Measurements from ENCODE around the gene MT1B. TPM values are rescaled to one million over a fixed set of nuclear protein-coding genes. Genes with fewer than 3 reads are reported as not detected.

Gene MT1B
- total RNA-seq: not detected

DNA sequence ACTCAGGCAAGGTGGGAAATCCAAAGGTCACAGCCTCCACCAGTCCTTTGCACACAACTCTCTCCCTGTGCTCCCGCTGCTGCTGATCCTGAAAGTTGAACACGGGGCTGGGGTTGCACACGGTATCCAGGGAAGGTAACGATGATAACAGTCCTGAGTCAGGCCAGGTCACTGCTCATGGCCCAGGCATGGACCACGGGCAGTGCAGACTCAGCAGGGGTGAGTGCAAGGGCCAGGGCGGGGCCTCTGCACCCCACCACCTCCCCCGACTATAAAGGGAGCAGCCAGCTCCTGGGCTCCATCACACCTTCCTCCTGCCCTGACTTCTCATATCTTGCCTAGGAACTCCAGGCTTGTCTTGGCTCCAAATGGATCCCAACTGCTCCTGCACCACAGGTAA lies at the start of gene MT1B:
MT1B (plus strand) TSS at position 301 of the 400 bp plus-strand sequence; CDS start at position 369, 68 bp downstream.
- Mint-ChIP-seq H3K36me3 (ENCODE audit: insufficient read depth in 2 of 2) (no peaks in the 10 kb centered on the region), H3K4me3 (no peak within 1 kb of the TSS), H3K27me3 (ENCODE audit: low read depth) (peaks cover 43% of the 10 kb centered on the region), H3K4me1 (ENCODE audit: low read depth) (no peaks in the 10 kb centered on the region), H3K27ac (no peak within 1 kb of the TSS), H3K9me3 (no peaks in the 10 kb centered on the region)
- no peak for ATAC-seq (replicated peaks in 1 of 2)
- no peak for DNase-seq

DNA sequence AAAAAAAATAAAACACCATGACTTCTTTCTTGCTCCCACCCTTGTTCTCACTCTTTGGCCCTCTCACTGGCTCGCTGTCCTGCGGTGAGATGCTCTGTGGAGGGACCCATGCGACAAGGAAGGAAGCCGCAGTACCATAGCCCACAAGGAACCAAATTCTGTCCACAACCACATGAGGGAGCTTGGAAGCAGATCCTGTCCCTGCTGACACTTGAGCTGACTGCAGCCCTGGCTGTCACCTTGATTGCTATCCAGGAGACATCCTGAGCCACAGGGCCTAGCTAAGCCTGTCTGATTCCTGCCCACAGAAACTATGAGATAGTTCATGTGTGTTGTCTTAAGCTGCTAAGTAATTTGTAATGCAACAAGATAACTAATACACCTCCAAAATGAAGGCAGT lies 48.1 kb upstream of the MT1B start:
- DNase-seq (no peak), ATAC-seq (replicated peaks in 1 of 2) (no peak)
- H3K9me3 Mint-ChIP-seq: peaks cover 0 to 2% of the 10 kb centered on the region in 2 donors
- no peak overlapping the region for H3K4me3 Mint-ChIP-seq
- H3K36me3 Mint-ChIP-seq (ENCODE audit: insufficient read depth in 2 of 2): peaks cover 0 to 1% of the 10 kb centered on the region in 2 donors
- no peak overlapping the region for H3K27ac Mint-ChIP-seq
- H3K27me3 Mint-ChIP-seq (ENCODE audit: low read depth): peaks cover 14% of the 10 kb centered on the region
- peaks cover 38% of the 10 kb centered on the region for H3K4me1 Mint-ChIP-seq (ENCODE audit: low read depth)

- DNase-seq: no peak
- Mint-ChIP-seq H3K9me3 (peaks cover 0 to 2% of the 10 kb centered on the region in 2 donors), H3K27ac (no peak overlapping the region)
Measured at GRCh38 chr16:56604966-56605365, 46.7 kb upstream of the MT1B start.

DNA sequence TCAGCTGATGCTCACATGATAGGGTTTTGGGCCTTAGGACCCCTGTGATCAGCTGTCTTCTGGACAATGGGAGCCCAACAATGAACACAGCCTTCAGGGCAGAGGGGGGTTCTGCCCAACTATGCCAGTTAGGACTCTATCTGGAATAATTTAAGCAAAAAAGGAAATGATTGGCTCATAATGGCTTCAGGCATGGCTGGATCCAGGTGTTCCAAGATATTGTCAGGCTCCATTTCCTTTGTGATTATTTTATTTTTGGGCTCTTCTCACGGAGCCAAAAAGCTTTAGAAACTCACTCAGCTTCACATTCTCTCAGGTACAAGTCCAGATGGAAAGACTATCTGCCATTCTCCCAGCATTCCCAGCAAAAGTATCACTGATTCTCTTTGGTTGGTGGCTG lies 46.2 kb upstream of the MT1B start:
- Mint-ChIP-seq H3K36me3 (ENCODE audit: insufficient read depth in 2 of 2) (peaks cover 2 to 10% of the 10 kb centered on the region in 2 donors), H3K27ac (no peak overlapping the region), H3K4me1 (ENCODE audit: low read depth) (peaks cover 47% of the 10 kb centered on the region), H3K27me3 (ENCODE audit: low read depth) (peaks cover 9% of the 10 kb centered on the region), H3K9me3 (peaks cover 0 to 2% of the 10 kb centered on the region in 2 donors), H3K4me3 (no peak overlapping the region)
- DNase-seq: no peak
- no peak for ATAC-seq (replicated peaks in 1 of 2)

More at GRCh38 chr16:56604966-56605365, 46.7 kb upstream of the MT1B start:
- Mint-ChIP-seq H3K4me1 (ENCODE audit: low read depth) (peaks cover 46% of the 10 kb centered on the region), H3K4me3 (no peak overlapping the region), H3K27me3 (ENCODE audit: low read depth) (peaks cover 14% of the 10 kb centered on the region), H3K36me3 (ENCODE audit: insufficient read depth in 2 of 2) (peaks cover 2 to 10% of the 10 kb centered on the region in 2 donors)
- no peak for ATAC-seq (replicated peaks in 1 of 2)

DNA sequence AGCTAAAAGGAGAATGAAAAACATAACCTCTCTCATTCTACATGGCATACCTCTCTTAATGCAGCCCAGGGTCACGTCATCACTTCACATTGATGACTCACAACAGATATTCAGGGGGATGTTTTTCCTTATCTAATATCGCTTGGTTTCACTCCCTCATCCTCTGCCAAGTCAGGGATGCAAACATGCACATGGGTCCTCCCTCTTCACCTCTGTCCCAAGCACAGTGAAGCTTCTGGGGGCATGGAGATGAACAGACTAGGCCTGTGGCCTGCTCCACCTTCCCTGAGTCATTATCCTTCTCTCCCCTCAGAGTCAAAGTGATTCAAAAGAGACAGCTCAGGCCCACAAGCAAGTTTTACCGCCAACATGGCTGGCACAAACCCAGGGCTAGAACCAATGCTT lies 45.6 kb upstream of the MT1B start:
- no peak for ATAC-seq (replicated peaks in 1 of 2)
- Mint-ChIP-seq H3K27me3 (ENCODE audit: low read depth) (peaks cover 3% of the 10 kb centered on the region), H3K27ac (peak overlapping the region; percentile 43), H3K4me3 (peak overlapping the region in 1 of 2 donors; percentile 40), H3K36me3 (ENCODE audit: insufficient read depth in 2 of 2) (peaks cover 2 to 10% of the 10 kb centered on the region in 2 donors), H3K4me1 (ENCODE audit: low read depth) (peaks cover 51% of the 10 kb centered on the region), H3K9me3 (peaks cover 0 to 2% of the 10 kb centered on the region in 2 donors)
- DNase-seq: peak in 1 of 2 donors; percentile 41

- Mint-ChIP-seq H3K27me3 (ENCODE audit: low read depth) (no peaks in the 10 kb centered on the region), H3K36me3 (ENCODE audit: insufficient read depth in 2 of 2) (peaks cover 2 to 10% of the 10 kb centered on the region in 2 donors), H3K27ac (peak overlapping the region; percentile 43), H3K4me3 (peak overlapping the region; percentile 40 to 100), H3K4me1 (ENCODE audit: low read depth) (peaks cover 56% of the 10 kb centered on the region), H3K9me3 (peaks cover 0 to 2% of the 10 kb centered on the region in 2 donors)
- ATAC-seq (replicated peaks in 1 of 2) (no peak), DNase-seq (no peak)
Measured at GRCh38 chr16:56606476-56607108, 45.1 kb upstream of the MT1B start.

GRCh38 chr16:56607109-56607618 lies 44.5 kb upstream of the MT1B start:
- peak overlapping the region; percentile 99 to 100 for H3K4me3 Mint-ChIP-seq
- no peaks in the 10 kb centered on the region for H3K27me3 Mint-ChIP-seq (ENCODE audit: low read depth)
- H3K36me3 Mint-ChIP-seq (ENCODE audit: insufficient read depth in 2 of 2): peaks cover 2 to 10% of the 10 kb centered on the region in 2 donors
- no peak for DNase-seq
- no peak for ATAC-seq (replicated peaks in 1 of 2)
- H3K4me1 Mint-ChIP-seq (ENCODE audit: low read depth): peaks cover 59% of the 10 kb centered on the region
- peaks cover 0 to 2% of the 10 kb centered on the region in 2 donors for H3K9me3 Mint-ChIP-seq
- peak overlapping the region; percentile 43 for H3K27ac Mint-ChIP-seq

DNA sequence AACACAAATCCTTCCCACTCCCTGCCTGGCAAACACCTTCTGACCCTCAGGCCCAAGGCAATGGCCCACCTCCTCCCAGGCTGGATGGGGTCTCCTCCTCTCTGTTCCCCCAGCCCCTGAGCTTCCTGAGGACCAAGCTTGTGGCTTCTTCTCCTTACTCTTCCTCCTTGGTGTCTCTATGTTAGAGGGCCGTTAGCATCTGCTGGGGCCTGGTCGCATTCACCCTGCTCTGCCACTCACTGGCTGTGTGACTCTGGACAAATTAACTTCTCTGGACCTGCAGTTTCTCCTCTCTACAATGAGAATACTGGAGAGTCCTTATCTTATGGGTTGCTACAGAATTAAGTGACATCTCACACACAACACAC lies 44.0 kb upstream of the MT1B start:
- DNase-seq: no peak
- Mint-ChIP-seq H3K9me3 (peaks cover 0 to 2% of the 10 kb centered on the region in 2 donors), H3K4me3 (peak overlapping the region; percentile 99 to 100), H3K27ac (peak overlapping the region; percentile 87), H3K36me3 (ENCODE audit: insufficient read depth in 2 of 2) (peaks cover 2 to 10% of the 10 kb centered on the region in 2 donors), H3K4me1 (ENCODE audit: low read depth) (peaks cover 64% of the 10 kb centered on the region), H3K27me3 (ENCODE audit: low read depth) (no peaks in the 10 kb centered on the region)
- no peak for ATAC-seq (replicated peaks in 1 of 2)

DNA sequence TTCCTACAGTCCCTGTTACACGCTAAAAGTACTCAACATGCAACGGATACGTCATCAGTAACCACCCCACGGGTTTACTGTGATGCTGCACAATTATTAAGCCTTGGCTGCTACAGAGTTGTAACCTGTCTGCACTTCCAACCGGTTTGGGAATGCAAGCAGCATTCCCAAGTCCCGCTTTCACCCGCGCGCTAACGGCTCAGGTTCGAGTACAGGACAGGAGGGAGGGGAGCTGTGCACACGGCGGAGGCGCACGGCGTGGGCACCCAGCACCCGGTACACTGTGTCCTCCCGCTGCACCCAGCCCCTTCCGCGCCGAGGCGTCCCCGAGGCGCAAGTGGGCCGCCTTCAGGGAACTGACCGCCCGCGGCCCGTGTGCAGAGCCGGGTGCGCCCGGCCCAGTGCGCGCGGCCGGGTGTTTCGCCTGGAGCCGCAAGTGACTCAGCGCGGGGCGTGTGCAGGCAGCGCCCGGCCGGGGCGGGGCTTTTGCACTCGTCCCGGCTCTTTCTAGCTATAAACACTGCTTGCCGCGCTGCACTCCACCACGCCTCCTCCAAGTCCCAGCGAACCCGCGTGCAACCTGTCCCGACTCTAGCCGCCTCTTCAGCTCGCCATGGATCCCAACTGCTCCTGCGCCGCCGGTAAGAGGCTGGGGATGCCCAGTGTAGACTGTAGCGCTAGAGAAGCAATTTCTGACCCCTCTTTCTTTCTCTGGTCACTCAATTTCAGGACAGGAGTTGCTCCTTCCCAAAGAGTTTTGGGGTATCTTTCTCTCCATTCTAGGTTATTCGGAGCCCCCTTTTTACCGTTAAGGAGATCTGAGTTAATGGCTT lies 43.4 kb upstream of the MT1B start, which contains the start of gene MT2A:
MT2A (plus strand) TSS at position 542 of the 833 bp plus-strand sequence; CDS start at position 614, 72 bp downstream.
- H3K27ac Mint-ChIP-seq: peak within 1 kb of the TSS; percentile 87
- DNase-seq (peak; percentile 94 to 95), ATAC-seq (replicated peaks in 1 of 2) (peak; percentile 81 to 85)
- peaks cover 70% of the 10 kb centered on the region for H3K4me1 Mint-ChIP-seq (ENCODE audit: low read depth)
- H3K9me3 Mint-ChIP-seq: peaks cover 0 to 2% of the 10 kb centered on the region in 2 donors
- H3K36me3 Mint-ChIP-seq (ENCODE audit: insufficient read depth in 2 of 2): peaks cover 2 to 12% of the 10 kb centered on the region in 2 donors
- H3K4me3 Mint-ChIP-seq: peak within 1 kb of the TSS; percentile 99 to 100
- no peaks in the 10 kb centered on the region for H3K27me3 Mint-ChIP-seq (ENCODE audit: low read depth)

DNA sequence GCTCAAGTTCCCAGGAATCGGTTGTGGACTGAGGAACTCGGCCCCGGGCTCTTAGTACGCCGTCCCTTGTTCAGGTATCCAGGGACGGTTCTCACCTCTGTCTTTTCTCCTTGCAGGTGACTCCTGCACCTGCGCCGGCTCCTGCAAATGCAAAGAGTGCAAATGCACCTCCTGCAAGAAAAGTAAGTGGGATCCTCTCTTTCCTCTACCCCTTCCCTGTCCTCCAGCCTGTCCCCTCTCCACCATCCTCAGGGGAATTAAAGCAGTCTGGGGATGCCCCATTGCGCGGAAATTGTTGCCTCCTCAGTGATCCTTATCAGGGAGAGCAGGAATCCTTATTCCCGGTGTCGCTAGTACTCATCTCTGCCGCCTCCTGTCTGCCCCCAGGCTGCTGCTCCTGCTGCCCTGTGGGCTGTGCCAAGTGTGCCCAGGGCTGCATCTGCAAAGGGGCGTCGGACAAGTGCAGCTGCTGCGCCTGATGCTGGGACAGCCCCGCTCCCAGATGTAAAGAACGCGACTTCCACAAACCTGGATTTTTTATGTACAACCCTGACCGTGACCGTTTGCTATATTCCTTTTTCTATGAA lies 42.7 kb upstream of the MT1B start:
- Mint-ChIP-seq H3K4me1 (ENCODE audit: low read depth) (peaks cover 72% of the 10 kb centered on the region), H3K27me3 (ENCODE audit: low read depth) (no peaks in the 10 kb centered on the region), H3K9me3 (peaks cover 0 to 5% of the 10 kb centered on the region in 2 donors), H3K4me3 (peak overlapping the region; percentile 99 to 100), H3K27ac (peak overlapping the region; percentile 40), H3K36me3 (ENCODE audit: insufficient read depth in 2 of 2) (peaks cover 2 to 12% of the 10 kb centered on the region in 2 donors)
- DNase-seq (peak in 1 of 2 donors; percentile 42), ATAC-seq (replicated peaks in 1 of 2) (no peak)

- Mint-ChIP-seq H3K27me3 (ENCODE audit: low read depth) (no peaks in the 10 kb centered on the region), H3K27ac (peak overlapping the region; percentile 27), H3K9me3 (peaks cover 0 to 5% of the 10 kb centered on the region in 2 donors), H3K4me3 (peak overlapping the region; percentile 99 to 100), H3K4me1 (ENCODE audit: low read depth) (peaks cover 77% of the 10 kb centered on the region), H3K36me3 (ENCODE audit: insufficient read depth in 2 of 2) (peaks cover 2 to 12% of the 10 kb centered on the region in 2 donors)
- ATAC-seq (replicated peaks in 1 of 2): peak; percentile 40 to 46
- peak; percentile 80 to 90 for DNase-seq
Measured at GRCh38 chr16:56609463-56609921, 42.2 kb upstream of the MT1B start.

GRCh38 chr16:56610017-56610608 lies 41.6 kb upstream of the MT1B start:
- peaks cover 2 to 12% of the 10 kb centered on the region in 2 donors for H3K36me3 Mint-ChIP-seq (ENCODE audit: insufficient read depth in 2 of 2)
- H3K27ac Mint-ChIP-seq: peak overlapping the region; percentile 27
- peaks cover 0 to 5% of the 10 kb centered on the region in 2 donors for H3K9me3 Mint-ChIP-seq
- ATAC-seq (replicated peaks in 1 of 2) (peak; percentile 50 to 52), DNase-seq (peak; percentile 84 to 90)
- no peaks in the 10 kb centered on the region for H3K27me3 Mint-ChIP-seq (ENCODE audit: low read depth)
- H3K4me3 Mint-ChIP-seq: peak overlapping the region; percentile 99 to 100
- peaks cover 83% of the 10 kb centered on the region for H3K4me1 Mint-ChIP-seq (ENCODE audit: low read depth)
